BE2C (cell line): ENCODE results near the gene MTG1.
"Not testable (repeated sequence)": the region's sequence is repeated elsewhere in the genome, so short reads cannot be mapped to it uniquely, and the experiment has no call there.

Experiments used
- DNase-seq: peaks from one replicate; pipeline ENCODE4 v3.0.0-alpha.2; 2020
- H3K27me3 ChIP-seq: fragments of 250-450 bp; sonication (Bioruptor Pico); 2 replicates; pipeline ENCODE4 v1.5.1; 2020; ENCODE audit warnings: mild to moderate bottlenecking
- H3K36me3 ChIP-seq: fragments of 250-450 bp; sonication (Bioruptor Pico); 2 replicates; pipeline ENCODE4 v1.5.1; 2020; ENCODE audit warnings: mild to moderate bottlenecking
- H3K4me1 ChIP-seq: fragments of 250-450 bp; sonication (Bioruptor Pico); 2 replicates; pipeline ENCODE4 v1.5.1; 2020
- H3K4me3 ChIP-seq: 2 replicates; pipeline ENCODE4 v1.5.1; 2011; ENCODE audit warnings: low read depth, low read length
- H3K9me3 ChIP-seq: fragments of 250-450 bp; sonication (Bioruptor Pico); 2 replicates; pipeline ENCODE4 v1.5.1; 2020
- CTCF ChIP-seq: IDR thresholded peaks from 2 replicates; pipeline ENCODE4 v1.5.1; 2012; ENCODE audit warnings: mild to moderate bottlenecking, low read depth, low read length

Gene MTG1

GRCh38 chr10:133464582-133465031, 70.7 kb downstream of the MTG1 start:
- Histone ChIP-seq H3K4me1 (no peaks in the 10 kb centered on the region), H3K36me3 (no peaks in the 10 kb centered on the region), H3K27me3 (no peaks in the 10 kb centered on the region), H3K4me3 (no peak overlapping the region), H3K9me3 (no peaks in the 10 kb centered on the region)
- TF ChIP-seq CTCF: no peak
- DNase-seq: no peak

GRCh38 chr10:133465191-133465949, 71.4 kb downstream of the MTG1 start:
- Histone ChIP-seq H3K36me3 (no peaks in the 10 kb centered on the region), H3K4me3 (no peak overlapping the region), H3K4me1 (no peaks in the 10 kb centered on the region), H3K9me3 (no peaks in the 10 kb centered on the region), H3K27me3 (no peaks in the 10 kb centered on the region)
- TF ChIP-seq CTCF: no peak
- DNase-seq: no peak

GRCh38 chr10:133465950-133466474, 72.1 kb downstream of the MTG1 start:
- H3K27me3 ChIP-seq: no peaks in the 10 kb centered on the region
- no peak for TF ChIP-seq CTCF
- no peaks in the 10 kb centered on the region for H3K9me3 ChIP-seq
- H3K4me3 ChIP-seq: no peak overlapping the region
- H3K4me1 ChIP-seq: no peaks in the 10 kb centered on the region
- no peaks in the 10 kb centered on the region for H3K36me3 ChIP-seq
- no peak for DNase-seq

GRCh38 chr10:133466683-133467275, 72.8 kb downstream of the MTG1 start:
- no peak for TF ChIP-seq CTCF
- Histone ChIP-seq H3K9me3 (no peaks in the 10 kb centered on the region), H3K4me3 (no peak overlapping the region), H3K36me3 (no peaks in the 10 kb centered on the region), H3K27me3 (no peaks in the 10 kb centered on the region), H3K4me1 (no peaks in the 10 kb centered on the region)
- no peak for DNase-seq

DNA sequence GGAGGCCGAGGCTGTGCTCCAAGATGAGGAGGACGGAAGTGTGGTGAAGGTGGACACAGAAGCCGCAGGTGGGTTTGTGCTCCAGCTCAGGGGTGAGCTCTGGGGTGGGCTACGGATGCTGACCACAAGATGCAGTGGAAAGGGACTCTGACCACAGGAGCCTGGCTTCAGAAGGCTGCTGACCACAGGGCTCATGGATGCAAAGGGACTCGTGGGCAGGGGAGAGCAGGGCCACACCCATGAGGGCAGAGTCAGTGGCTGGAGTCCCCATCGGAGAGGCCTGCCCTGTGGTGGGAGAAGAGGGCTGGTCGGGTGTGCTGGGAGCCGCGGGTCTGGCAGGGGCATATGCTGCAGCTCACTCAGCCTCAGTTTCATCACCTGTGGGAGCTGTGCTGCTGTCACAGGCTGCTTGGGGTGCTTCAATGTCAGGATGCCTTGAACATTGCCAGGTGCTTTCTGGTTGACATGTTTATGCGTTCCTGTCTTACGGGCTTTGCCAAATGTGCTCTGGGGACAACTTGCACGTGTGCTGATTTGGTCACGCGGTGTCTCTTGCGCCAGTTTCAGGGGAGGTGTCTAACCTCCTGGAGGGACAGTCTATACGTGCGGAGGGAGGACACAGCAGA, 73.4 kb downstream of the MTG1 start:
- H3K36me3 ChIP-seq: no peaks in the 10 kb centered on the region
- DNase-seq: no peak
- H3K4me3 ChIP-seq: no peak overlapping the region
- H3K27me3 ChIP-seq: no peaks in the 10 kb centered on the region
- no peaks in the 10 kb centered on the region for H3K9me3 ChIP-seq
- no peak for TF ChIP-seq CTCF
- H3K4me1 ChIP-seq: no peaks in the 10 kb centered on the region

- not testable (repeated sequence) for H3K9me3 ChIP-seq, H3K4me1 ChIP-seq, H3K36me3 ChIP-seq
These were observed 75.2 kb downstream of the MTG1 start for GRCh38 chr10:133469205-133469604.

More at GRCh38 chr10:133469205-133469604, 75.2 kb downstream of the MTG1 start:
- not testable (repeated sequence) for DNase-seq, H3K4me3 ChIP-seq, H3K27me3 ChIP-seq
